Liver (tissue), 9 donors: ENCODE data around the gene SRGAP1. TPM values are rescaled to one million over a fixed set of nuclear protein-coding genes. Genes with fewer than 3 reads are reported as not detected.

Experiments
- DNase-seq: peaks from one replicate; pipeline ENCODE4 v3.0.0-alpha.2; 2017; ENCODE audit warnings: low spot score
- H3K27ac ChIP-seq, 2 donors: one replicate each; pipeline ENCODE4 v1.7.0; 2013; ENCODE audit warnings: inconsistent platforms in 2 of 2, low read length in 2 of 2, control low read depth in 1 of 2, low read depth in 1 of 2, mild to moderate bottlenecking in 1 of 2
- H3K27me3 ChIP-seq, 4 donors: one replicate each; pipeline versions ENCODE4 v1.6.1 to v1.7.0; 2013; ENCODE audit warnings: low read length in 3 of 4, inconsistent platforms in 1 of 4, mild to moderate bottlenecking in 1 of 4, moderate library complexity in 1 of 4; ENCODE audit not compliant: control insufficient read depth in 4 of 4, insufficient read depth in 4 of 4
- H3K36me3 ChIP-seq, 4 donors: one replicate each; pipeline versions ENCODE4 v1.6.1 to v1.7.0; 2013; ENCODE audit warnings: low read length in 3 of 4, mild to moderate bottlenecking in 3 of 4, low read depth in 1 of 4, moderate library complexity in 1 of 4; ENCODE audit not compliant: control insufficient read depth in 4 of 4, insufficient read depth in 3 of 4
- H3K4me1 ChIP-seq, 4 donors: one replicate each; pipeline versions ENCODE4 v1.6.1 to v1.7.0; 2013; ENCODE audit warnings: low read length in 3 of 4, mild to moderate bottlenecking in 3 of 4, moderate library complexity in 1 of 4; ENCODE audit not compliant: control insufficient read depth in 4 of 4, insufficient read depth in 4 of 4
- H3K4me3 ChIP-seq, 3 donors: one replicate each; pipeline versions ENCODE4 v1.6.1 to v1.7.0; 2013; ENCODE audit warnings: low read length in 3 of 3, control low read depth in 1 of 3, low read depth in 1 of 3, mild to moderate bottlenecking in 1 of 3
- H3K9ac ChIP-seq, 2 donors: one replicate each; pipeline ENCODE4 v1.7.0; 2013; ENCODE audit warnings: low read length in 2 of 2, mild to moderate bottlenecking in 2 of 2, moderate library complexity in 2 of 2, control low read depth in 1 of 2, low read depth in 1 of 2
- H3K9me3 ChIP-seq, 4 donors: one replicate each; pipeline versions ENCODE4 v1.6.1 to v1.7.0; 2013; ENCODE audit warnings: low read length in 3 of 4; ENCODE audit not compliant: control insufficient read depth in 4 of 4
- EGR1 ChIP-seq, 2 donors: IDR thresholded peaks; 2 replicates each; pipeline ENCODE4 v1.6.1; 2016 to 2018; ENCODE audit warnings: antibody characterized with exemption in 2 of 2, low read depth in 2 of 2
- FOXA1 ChIP-seq: IDR thresholded peaks from 2 replicates; pipeline ENCODE4 v1.6.1; 2016; ENCODE audit warnings: antibody characterized with exemption
- FOXA2 ChIP-seq: IDR thresholded peaks from 2 replicates; pipeline ENCODE4 v1.6.1; 2016; ENCODE audit warnings: antibody characterized with exemption
- GABPA ChIP-seq, 2 donors: IDR thresholded peaks in 1 of 2; conservative IDR thresholded peaks in 1 of 2; 2 replicates each; pipeline ENCODE4 v1.6.1; 2016; ENCODE audit warnings: antibody characterized with exemption in 2 of 2, mild to moderate bottlenecking in 1 of 2, moderate library complexity in 1 of 2
- HNF4A ChIP-seq, 2 donors: conservative IDR thresholded peaks; 2 replicates each; pipeline ENCODE4 v1.6.1; 2016; ENCODE audit warnings: antibody characterized with exemption in 2 of 2, mild to moderate bottlenecking in 2 of 2
- HNF4G ChIP-seq: IDR thresholded peaks from 2 replicates; pipeline ENCODE4 v1.6.1; 2016; ENCODE audit warnings: antibody characterized with exemption
- JUND ChIP-seq, 2 donors: IDR thresholded peaks; 2 replicates each; pipeline ENCODE4 v1.6.1; 2016; ENCODE audit warnings: antibody characterized with exemption in 2 of 2
- NR2F2 ChIP-seq: IDR thresholded peaks from 2 replicates; pipeline ENCODE4 v1.6.1; 2016; ENCODE audit warnings: antibody characterized with exemption
- RAD21 ChIP-seq, 2 donors: IDR thresholded peaks; 2 replicates each; pipeline ENCODE4 v1.6.1; 2016; ENCODE audit warnings: antibody characterized with exemption in 2 of 2, mild to moderate bottlenecking in 2 of 2
- RXRA ChIP-seq, 2 donors: IDR thresholded peaks; 2 replicates each; pipeline ENCODE4 v1.6.1; 2017 to 2018; ENCODE audit warnings: antibody characterized with exemption in 2 of 2, mild to moderate bottlenecking in 1 of 2
- SP1 ChIP-seq: IDR thresholded peaks from 2 replicates; pipeline ENCODE4 v1.6.1; 2018; ENCODE audit warnings: antibody characterized with exemption, mild to moderate bottlenecking
- YY1 ChIP-seq: IDR thresholded peaks from 2 replicates; pipeline ENCODE4 v1.6.1; 2016; ENCODE audit warnings: antibody characterized with exemption, mild to moderate bottlenecking
- WGBS: extraction: QIAGEN DNeasy Blood & Tissue Kit; methylation state at CpG from one replicate; pipeline ENCODE4 v1.1.7; 2013; 5-methylcytosine and 5-hydroxymethylcytosine counted together
- polyA plus RNA-seq, 2 donors: library from polyadenylated mRNA; stranded (reverse) in 1 of 2; unstranded in 1 of 2; fragments of 200-250 nt in 1 of 2; fragments of >200 nt in 1 of 2; fragmentation: Nextera tagmentation in 1 of 2; extraction: Ambion mirVana in 1 of 2; gene quantifications; one replicate each; pipeline versions ENCODE4 v1.2.1 to v1.2.3, GENCODE V29; 2013 to 2015
- total RNA-seq, 2 donors: library from RNA; depleted of rRNA; stranded (reverse); fragments of >200 nt; gene quantifications; one replicate each; pipeline ENCODE4 v1.2.3, GENCODE V29; 2014
- TF ChIP-seq, protein P1 (sequence below): IDR thresholded peaks from 2 replicates; pipeline ENCODE4 v1.6.1; 2016; ENCODE audit warnings: antibody characterized with exemption, mild to moderate bottlenecking
- TF ChIP-seq, protein P2 (sequence below): IDR thresholded peaks from 2 replicates; pipeline ENCODE4 v1.6.1; 2016; ENCODE audit warnings: antibody characterized with exemption
- TF ChIP-seq, protein P3 (sequence below): fragments of 150-350 bp; IDR thresholded peaks from 2 replicates; pipeline ENCODE4 v1.5.1; 2017; ENCODE audit warnings: improper control_type of control experiment, low read depth, low read length; ENCODE audit not compliant: missing input control
- TF ChIP-seq, protein P4 (sequence below): IDR thresholded peaks from 2 replicates; pipeline ENCODE4 v1.6.1; 2016; ENCODE audit warnings: antibody characterized with exemption
- TF ChIP-seq, protein P5 (sequence below): IDR thresholded peaks from 2 replicates; pipeline ENCODE4 v1.6.1; 2016; ENCODE audit warnings: antibody characterized with exemption
- donor health status: healthy.
- donor health status: healthy.
- donor health status: healthy.
- donor health status: healthy.
- donor health status: healthy.

SRGAP1 gene
- total and polyA plus RNA-seq, 4 donors: 0.28 to 1.3 (median 0.85) TPM

DNA sequence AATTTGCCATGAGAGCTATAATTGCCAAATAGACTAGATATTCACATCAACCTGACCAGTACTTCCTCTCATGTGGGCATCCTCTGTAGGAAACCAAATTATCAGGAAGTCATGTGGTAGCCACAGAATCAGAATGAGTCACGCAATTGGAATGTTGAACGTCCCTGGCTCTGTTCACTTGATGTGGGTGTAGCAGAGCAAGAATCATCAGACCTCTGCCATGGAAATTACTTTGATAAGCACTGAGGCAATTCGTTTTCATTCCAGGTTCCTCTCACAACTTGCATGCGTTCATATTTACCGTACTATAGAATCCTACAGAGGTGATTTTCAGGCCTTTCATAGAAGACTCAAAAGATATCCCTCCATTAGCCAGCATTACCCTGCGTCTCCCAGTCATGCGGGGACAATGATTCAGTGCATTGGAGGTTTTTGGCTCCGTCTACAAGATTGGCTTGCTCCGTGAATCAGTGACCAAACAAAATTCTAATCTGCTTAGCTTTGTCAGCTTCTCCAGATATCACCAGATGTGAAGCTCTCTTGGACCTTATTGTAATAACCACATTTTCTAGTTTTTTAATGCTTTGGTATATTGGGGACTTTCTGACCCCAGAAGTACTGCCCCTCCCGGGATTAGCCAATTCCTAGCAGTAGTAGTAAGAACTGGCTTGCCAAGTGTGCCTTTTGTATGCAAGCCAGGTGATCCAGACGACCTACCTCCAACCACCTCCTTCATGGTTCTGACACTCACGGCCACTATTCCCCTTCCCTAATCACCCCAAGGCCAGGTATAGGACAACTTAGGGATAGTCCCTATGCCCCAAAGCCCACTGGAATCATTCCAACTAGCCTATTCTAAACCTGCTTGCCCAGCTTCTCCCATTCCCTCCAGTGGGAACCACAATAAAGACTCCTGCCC is 244.2 kb downstream of the SRGAP1 start:
- Histone ChIP-seq H3K4me1 (peaks cover 0 to 11% (median 1%) of the 10 kb centered on the region in 4 donors), H3K27ac (peak overlapping the region; percentile 0 to 43), H3K9me3 (no peaks in the 10 kb centered on the region), H3K36me3 (no peaks in the 10 kb centered on the region), H3K4me3 (no peak overlapping the region), H3K9ac (no peak overlapping the region), H3K27me3 (no peaks in the 10 kb centered on the region)
- DNase-seq: no peak
- TF ChIP-seq RAD21 (IDR thresholded peaks at IDR 0.05) (peak in 1 of 2 donors; percentile 15), GABPA (IDR thresholded peaks at IDR 0.05 in 1 of 2, conservative IDR thresholded peaks at IDR 0.05 in 1 of 2) (no peak), FOXA1 (no peak), SP1 (peak; percentile 6), HNF4G (no peak), JUND (IDR thresholded peaks at IDR 0.05) (peak; percentile 95 to 96)
- 60% methylated on average over 12 of the region's 12 CpGs for whole genome bisulfite sequencing

DNA sequence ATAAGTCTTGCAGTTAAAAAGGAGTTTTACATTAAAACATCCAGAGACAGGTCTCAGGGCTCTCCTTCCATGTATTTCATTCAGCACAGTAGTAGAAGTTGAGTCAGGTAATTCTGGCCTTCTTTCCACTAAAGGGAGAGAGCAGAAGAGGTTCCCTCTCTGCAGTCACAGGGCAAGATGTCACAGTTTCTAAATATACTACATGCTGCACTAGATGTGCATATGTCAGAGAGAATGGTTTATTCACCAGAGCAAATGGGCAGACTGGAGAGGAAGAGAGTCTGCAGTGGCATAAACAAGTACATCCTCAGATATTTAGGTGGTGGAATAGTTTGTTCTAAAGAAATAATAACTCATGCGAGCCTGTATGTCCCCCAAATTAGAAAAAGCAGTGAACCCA is 245.5 kb downstream of the SRGAP1 start:
- TF ChIP-seq NR2F2 (no peak), EGR1 (IDR thresholded peaks at IDR 0.05; ENCODE audit: low read depth in 2 of 2) (no peak), YY1 (no peak), HNF4A (conservative IDR thresholded peaks at IDR 0.05) (no peak), GABPA (IDR thresholded peaks at IDR 0.05 in 1 of 2, conservative IDR thresholded peaks at IDR 0.05 in 1 of 2) (no peak)
- TF ChIP-seq, protein P1, sequence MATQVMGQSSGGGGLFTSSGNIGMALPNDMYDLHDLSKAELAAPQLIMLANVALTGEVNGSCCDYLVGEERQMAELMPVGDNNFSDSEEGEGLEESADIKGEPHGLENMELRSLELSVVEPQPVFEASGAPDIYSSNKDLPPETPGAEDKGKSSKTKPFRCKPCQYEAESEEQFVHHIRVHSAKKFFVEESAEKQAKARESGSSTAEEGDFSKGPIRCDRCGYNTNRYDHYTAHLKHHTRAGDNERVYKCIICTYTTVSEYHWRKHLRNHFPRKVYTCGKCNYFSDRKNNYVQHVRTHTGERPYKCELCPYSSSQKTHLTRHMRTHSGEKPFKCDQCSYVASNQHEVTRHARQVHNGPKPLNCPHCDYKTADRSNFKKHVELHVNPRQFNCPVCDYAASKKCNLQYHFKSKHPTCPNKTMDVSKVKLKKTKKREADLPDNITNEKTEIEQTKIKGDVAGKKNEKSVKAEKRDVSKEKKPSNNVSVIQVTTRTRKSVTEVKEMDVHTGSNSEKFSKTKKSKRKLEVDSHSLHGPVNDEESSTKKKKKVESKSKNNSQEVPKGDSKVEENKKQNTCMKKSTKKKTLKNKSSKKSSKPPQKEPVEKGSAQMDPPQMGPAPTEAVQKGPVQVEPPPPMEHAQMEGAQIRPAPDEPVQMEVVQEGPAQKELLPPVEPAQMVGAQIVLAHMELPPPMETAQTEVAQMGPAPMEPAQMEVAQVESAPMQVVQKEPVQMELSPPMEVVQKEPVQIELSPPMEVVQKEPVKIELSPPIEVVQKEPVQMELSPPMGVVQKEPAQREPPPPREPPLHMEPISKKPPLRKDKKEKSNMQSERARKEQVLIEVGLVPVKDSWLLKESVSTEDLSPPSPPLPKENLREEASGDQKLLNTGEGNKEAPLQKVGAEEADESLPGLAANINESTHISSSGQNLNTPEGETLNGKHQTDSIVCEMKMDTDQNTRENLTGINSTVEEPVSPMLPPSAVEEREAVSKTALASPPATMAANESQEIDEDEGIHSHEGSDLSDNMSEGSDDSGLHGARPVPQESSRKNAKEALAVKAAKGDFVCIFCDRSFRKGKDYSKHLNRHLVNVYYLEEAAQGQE: no peak
- Histone ChIP-seq H3K36me3 (no peaks in the 10 kb centered on the region), H3K4me1 (peaks cover 0 to 11% (median 1%) of the 10 kb centered on the region in 4 donors), H3K9ac (no peak overlapping the region), H3K27me3 (no peaks in the 10 kb centered on the region), H3K9me3 (no peaks in the 10 kb centered on the region), H3K4me3 (no peak overlapping the region), H3K27ac (no peak overlapping the region)
- 95% methylated on average over 1 of the region's 1 CpG for WGBS
- DNase-seq: no peak

DNA sequence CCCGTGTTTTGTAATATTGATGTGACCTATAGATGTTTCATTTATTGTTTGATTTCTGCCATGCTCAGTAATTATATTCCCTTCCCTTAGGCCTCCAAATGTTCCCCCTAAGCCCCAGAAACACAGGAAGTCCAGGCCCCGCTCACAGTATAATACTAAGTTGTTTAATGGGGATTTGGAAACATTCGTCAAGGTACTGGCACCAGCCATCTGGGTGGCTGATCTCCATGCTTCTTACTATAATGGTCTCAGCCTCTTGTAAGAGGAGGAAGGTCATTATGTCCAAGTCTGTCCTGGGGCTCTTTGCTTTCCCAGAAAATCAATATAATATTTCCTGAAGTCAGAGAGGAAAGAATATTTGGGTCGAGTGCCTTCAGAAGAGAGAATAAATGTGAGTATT is 246.7 kb downstream of the SRGAP1 start:
- Histone ChIP-seq H3K36me3 (no peaks in the 10 kb centered on the region), H3K4me1 (peaks cover 0 to 11% (median 1%) of the 10 kb centered on the region in 4 donors), H3K27me3 (no peaks in the 10 kb centered on the region), H3K4me3 (no peak overlapping the region), H3K9me3 (no peaks in the 10 kb centered on the region), H3K9ac (no peak overlapping the region), H3K27ac (no peak overlapping the region)
- WGBS: 78% methylated on average over 4 of the region's 4 CpGs
- no peak for DNase-seq
- TF ChIP-seq, protein P2, sequence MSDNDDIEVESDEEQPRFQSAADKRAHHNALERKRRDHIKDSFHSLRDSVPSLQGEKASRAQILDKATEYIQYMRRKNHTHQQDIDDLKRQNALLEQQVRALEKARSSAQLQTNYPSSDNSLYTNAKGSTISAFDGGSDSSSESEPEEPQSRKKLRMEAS: no peak
- TF ChIP-seq, protein P3, sequence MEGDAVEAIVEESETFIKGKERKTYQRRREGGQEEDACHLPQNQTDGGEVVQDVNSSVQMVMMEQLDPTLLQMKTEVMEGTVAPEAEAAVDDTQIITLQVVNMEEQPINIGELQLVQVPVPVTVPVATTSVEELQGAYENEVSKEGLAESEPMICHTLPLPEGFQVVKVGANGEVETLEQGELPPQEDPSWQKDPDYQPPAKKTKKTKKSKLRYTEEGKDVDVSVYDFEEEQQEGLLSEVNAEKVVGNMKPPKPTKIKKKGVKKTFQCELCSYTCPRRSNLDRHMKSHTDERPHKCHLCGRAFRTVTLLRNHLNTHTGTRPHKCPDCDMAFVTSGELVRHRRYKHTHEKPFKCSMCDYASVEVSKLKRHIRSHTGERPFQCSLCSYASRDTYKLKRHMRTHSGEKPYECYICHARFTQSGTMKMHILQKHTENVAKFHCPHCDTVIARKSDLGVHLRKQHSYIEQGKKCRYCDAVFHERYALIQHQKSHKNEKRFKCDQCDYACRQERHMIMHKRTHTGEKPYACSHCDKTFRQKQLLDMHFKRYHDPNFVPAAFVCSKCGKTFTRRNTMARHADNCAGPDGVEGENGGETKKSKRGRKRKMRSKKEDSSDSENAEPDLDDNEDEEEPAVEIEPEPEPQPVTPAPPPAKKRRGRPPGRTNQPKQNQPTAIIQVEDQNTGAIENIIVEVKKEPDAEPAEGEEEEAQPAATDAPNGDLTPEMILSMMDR: no peak
- TF ChIP-seq HNF4G (no peak), FOXA2 (no peak), YY1 (no peak), GABPA (IDR thresholded peaks at IDR 0.05 in 1 of 2, conservative IDR thresholded peaks at IDR 0.05 in 1 of 2) (no peak), RXRA (IDR thresholded peaks at IDR 0.05) (no peak), NR2F2 (no peak), HNF4A (conservative IDR thresholded peaks at IDR 0.05) (no peak), JUND (IDR thresholded peaks at IDR 0.05) (no peak), SP1 (no peak), RAD21 (IDR thresholded peaks at IDR 0.05) (no peak)
- TF ChIP-seq, protein P4, sequence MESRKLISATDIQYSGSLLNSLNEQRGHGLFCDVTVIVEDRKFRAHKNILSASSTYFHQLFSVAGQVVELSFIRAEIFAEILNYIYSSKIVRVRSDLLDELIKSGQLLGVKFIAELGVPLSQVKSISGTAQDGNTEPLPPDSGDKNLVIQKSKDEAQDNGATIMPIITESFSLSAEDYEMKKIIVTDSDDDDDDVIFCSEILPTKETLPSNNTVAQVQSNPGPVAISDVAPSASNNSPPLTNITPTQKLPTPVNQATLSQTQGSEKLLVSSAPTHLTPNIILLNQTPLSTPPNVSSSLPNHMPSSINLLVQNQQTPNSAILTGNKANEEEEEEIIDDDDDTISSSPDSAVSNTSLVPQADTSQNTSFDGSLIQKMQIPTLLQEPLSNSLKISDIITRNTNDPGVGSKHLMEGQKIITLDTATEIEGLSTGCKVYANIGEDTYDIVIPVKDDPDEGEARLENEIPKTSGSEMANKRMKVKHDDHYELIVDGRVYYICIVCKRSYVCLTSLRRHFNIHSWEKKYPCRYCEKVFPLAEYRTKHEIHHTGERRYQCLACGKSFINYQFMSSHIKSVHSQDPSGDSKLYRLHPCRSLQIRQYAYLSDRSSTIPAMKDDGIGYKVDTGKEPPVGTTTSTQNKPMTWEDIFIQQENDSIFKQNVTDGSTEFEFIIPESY: no peak
- TF ChIP-seq, protein P5, sequence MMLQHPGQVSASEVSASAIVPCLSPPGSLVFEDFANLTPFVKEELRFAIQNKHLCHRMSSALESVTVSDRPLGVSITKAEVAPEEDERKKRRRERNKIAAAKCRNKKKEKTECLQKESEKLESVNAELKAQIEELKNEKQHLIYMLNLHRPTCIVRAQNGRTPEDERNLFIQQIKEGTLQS: no peak
